ENCODE results near the gene PBX3.
A peak's percentile ranks its signal among the peaks of the same experiment; 100 is the strongest.

- TF ChIP-seq, protein P1, sequence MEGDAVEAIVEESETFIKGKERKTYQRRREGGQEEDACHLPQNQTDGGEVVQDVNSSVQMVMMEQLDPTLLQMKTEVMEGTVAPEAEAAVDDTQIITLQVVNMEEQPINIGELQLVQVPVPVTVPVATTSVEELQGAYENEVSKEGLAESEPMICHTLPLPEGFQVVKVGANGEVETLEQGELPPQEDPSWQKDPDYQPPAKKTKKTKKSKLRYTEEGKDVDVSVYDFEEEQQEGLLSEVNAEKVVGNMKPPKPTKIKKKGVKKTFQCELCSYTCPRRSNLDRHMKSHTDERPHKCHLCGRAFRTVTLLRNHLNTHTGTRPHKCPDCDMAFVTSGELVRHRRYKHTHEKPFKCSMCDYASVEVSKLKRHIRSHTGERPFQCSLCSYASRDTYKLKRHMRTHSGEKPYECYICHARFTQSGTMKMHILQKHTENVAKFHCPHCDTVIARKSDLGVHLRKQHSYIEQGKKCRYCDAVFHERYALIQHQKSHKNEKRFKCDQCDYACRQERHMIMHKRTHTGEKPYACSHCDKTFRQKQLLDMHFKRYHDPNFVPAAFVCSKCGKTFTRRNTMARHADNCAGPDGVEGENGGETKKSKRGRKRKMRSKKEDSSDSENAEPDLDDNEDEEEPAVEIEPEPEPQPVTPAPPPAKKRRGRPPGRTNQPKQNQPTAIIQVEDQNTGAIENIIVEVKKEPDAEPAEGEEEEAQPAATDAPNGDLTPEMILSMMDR (IDR thresholded peaks at IDR 0.05) = no peak
- TF ChIP-seq POLR2A (IDR thresholded peaks at IDR 0.05) (no peak), POLR2AphosphoS5 (IDR thresholded peaks at IDR 0.05; ENCODE audit: insufficient read depth in 1 of 2, low read depth in 1 of 2) (peak in 1 of 2 donors; percentile 77)
Observed at GRCh38 chr9:125932012-125932411, 184.8 kb downstream of the PBX3 start.
